Central memory CD8-positive, alpha-beta T cell (primary cell): ENCODE data around the gene FOXF1.

Experiments
- ATAC-seq: fragments of 150-1000 bp; cut with Tn5 transposase; replicated peaks from 2 replicates; pipeline ENCODE4 v1.10.0; 2022; ENCODE audit warnings: mild to moderate bottlenecking, moderate FRiP score, moderate number of reproducible peaks; ENCODE audit not compliant: poor library complexity, severe bottlenecking; ENCODE audit errors: extremely low read depth
- DNase-seq, 2 donors: peaks; one replicate each; pipeline ENCODE4 v3.0.0; 2021; ENCODE audit warnings: low spot score in 2 of 2
- H3K27ac Mint-ChIP-seq: one replicate; pipeline ENCODE4 v1.8.0; 2022; ENCODE audit warnings: low read depth, mild to moderate bottlenecking, moderate library complexity, mixed read lengths
- H3K27me3 Mint-ChIP-seq: one replicate; pipeline ENCODE4 v1.8.0; 2022; ENCODE audit warnings: mixed read lengths
- H3K36me3 Mint-ChIP-seq: one replicate; pipeline ENCODE4 v1.8.0; 2022; ENCODE audit warnings: mild to moderate bottlenecking, moderate library complexity, mixed read lengths; ENCODE audit not compliant: insufficient read depth
- H3K4me1 Mint-ChIP-seq: one replicate; pipeline ENCODE4 v1.8.0; 2022; ENCODE audit warnings: mixed read lengths
- H3K4me3 Mint-ChIP-seq: one replicate; pipeline ENCODE4 v1.8.0; 2022; ENCODE audit warnings: mild to moderate bottlenecking, moderate library complexity, mixed read lengths
- H3K9me3 Mint-ChIP-seq: one replicate; pipeline ENCODE4 v1.8.0; 2022; ENCODE audit warnings: mixed read lengths

The FOXF1 gene

DNA sequence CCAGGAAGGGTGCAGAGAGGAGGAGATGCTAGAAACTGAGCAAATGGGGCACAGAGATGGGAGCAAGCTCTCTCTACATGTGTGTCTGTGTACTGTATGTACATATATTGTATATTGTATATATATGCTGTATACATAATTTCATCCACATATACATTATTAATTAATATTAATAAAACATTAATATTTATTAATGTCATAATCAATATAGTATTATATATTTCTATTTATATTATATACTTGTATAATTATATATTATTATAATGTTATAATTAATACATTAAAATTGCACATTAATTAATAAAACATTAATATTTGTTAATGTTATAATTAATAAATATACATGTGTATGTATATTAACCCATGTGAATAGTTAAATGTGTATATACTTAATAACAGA, 31.5 kb upstream of the FOXF1 start:
- H3K27ac Mint-ChIP-seq: no peak overlapping the region
- no peak for DNase-seq
- H3K36me3 Mint-ChIP-seq: no peaks in the 10 kb centered on the region
- H3K4me3 Mint-ChIP-seq: no peak overlapping the region
- H3K4me1 Mint-ChIP-seq: no peaks in the 10 kb centered on the region
- H3K9me3 Mint-ChIP-seq: no peaks in the 10 kb centered on the region
- H3K27me3 Mint-ChIP-seq: peaks cover 61% of the 10 kb centered on the region
- ATAC-seq: no peak

GRCh38 chr16:86479419-86479818, 30.9 kb upstream of the FOXF1 start:
- Mint-ChIP-seq H3K9me3 (peaks cover 6% of the 10 kb centered on the region), H3K4me3 (no peak overlapping the region), H3K27ac (no peak overlapping the region), H3K36me3 (no peaks in the 10 kb centered on the region), H3K27me3 (peaks cover 61% of the 10 kb centered on the region), H3K4me1 (no peaks in the 10 kb centered on the region)
- ATAC-seq (no peak), DNase-seq (no peak)

- peaks cover 7% of the 10 kb centered on the region for H3K9me3 Mint-ChIP-seq
- no peak overlapping the region for H3K27ac Mint-ChIP-seq
- ATAC-seq (no peak), DNase-seq (no peak)
- no peak overlapping the region for H3K4me3 Mint-ChIP-seq
- no peaks in the 10 kb centered on the region for H3K36me3 Mint-ChIP-seq
- H3K27me3 Mint-ChIP-seq: peaks cover 59% of the 10 kb centered on the region
- no peaks in the 10 kb centered on the region for H3K4me1 Mint-ChIP-seq
Observed at GRCh38 chr16:86480444-86480843, 29.9 kb upstream of the FOXF1 start.

GRCh38 chr16:86481607-86482006, 28.7 kb upstream of the FOXF1 start:
- no peak for ATAC-seq
- Mint-ChIP-seq H3K4me3 (no peak overlapping the region), H3K9me3 (peaks cover 7% of the 10 kb centered on the region), H3K27me3 (peaks cover 59% of the 10 kb centered on the region), H3K36me3 (no peaks in the 10 kb centered on the region), H3K27ac (no peak overlapping the region), H3K4me1 (no peaks in the 10 kb centered on the region)
- DNase-seq: no peak

- Mint-ChIP-seq H3K4me3 (no peak overlapping the region), H3K36me3 (no peaks in the 10 kb centered on the region), H3K4me1 (no peaks in the 10 kb centered on the region), H3K9me3 (peaks cover 7% of the 10 kb centered on the region), H3K27me3 (peaks cover 55% of the 10 kb centered on the region), H3K27ac (no peak overlapping the region)
- ATAC-seq (no peak), DNase-seq (no peak)
Observed at GRCh38 chr16:86484240-86484639, 26.1 kb upstream of the FOXF1 start.

- Mint-ChIP-seq H3K9me3 (peaks cover 7% of the 10 kb centered on the region), H3K27me3 (peaks cover 64% of the 10 kb centered on the region), H3K36me3 (no peaks in the 10 kb centered on the region), H3K27ac (no peak overlapping the region), H3K4me3 (no peak overlapping the region), H3K4me1 (no peaks in the 10 kb centered on the region)
- ATAC-seq (no peak), DNase-seq (no peak)
Observed at GRCh38 chr16:86485746-86486145, 24.6 kb upstream of the FOXF1 start.

- Mint-ChIP-seq H3K9me3 (no peaks in the 10 kb centered on the region), H3K27ac (no peak overlapping the region), H3K36me3 (peaks cover 2% of the 10 kb centered on the region), H3K4me1 (no peaks in the 10 kb centered on the region), H3K27me3 (peaks cover 90% of the 10 kb centered on the region), H3K4me3 (no peak overlapping the region)
- DNase-seq (no peak), ATAC-seq (no peak)
Observed at GRCh38 chr16:86490859-86491639, 19.3 kb upstream of the FOXF1 start.

- H3K4me1 Mint-ChIP-seq: no peaks in the 10 kb centered on the region
- H3K36me3 Mint-ChIP-seq: peaks cover 2% of the 10 kb centered on the region
- no peaks in the 10 kb centered on the region for H3K9me3 Mint-ChIP-seq
- H3K27me3 Mint-ChIP-seq: peaks cover 90% of the 10 kb centered on the region
- DNase-seq (no peak), ATAC-seq (no peak)
- no peak overlapping the region for H3K27ac Mint-ChIP-seq
- H3K4me3 Mint-ChIP-seq: no peak overlapping the region
Observed at GRCh38 chr16:86491640-86492023, 18.7 kb upstream of the FOXF1 start.

DNA sequence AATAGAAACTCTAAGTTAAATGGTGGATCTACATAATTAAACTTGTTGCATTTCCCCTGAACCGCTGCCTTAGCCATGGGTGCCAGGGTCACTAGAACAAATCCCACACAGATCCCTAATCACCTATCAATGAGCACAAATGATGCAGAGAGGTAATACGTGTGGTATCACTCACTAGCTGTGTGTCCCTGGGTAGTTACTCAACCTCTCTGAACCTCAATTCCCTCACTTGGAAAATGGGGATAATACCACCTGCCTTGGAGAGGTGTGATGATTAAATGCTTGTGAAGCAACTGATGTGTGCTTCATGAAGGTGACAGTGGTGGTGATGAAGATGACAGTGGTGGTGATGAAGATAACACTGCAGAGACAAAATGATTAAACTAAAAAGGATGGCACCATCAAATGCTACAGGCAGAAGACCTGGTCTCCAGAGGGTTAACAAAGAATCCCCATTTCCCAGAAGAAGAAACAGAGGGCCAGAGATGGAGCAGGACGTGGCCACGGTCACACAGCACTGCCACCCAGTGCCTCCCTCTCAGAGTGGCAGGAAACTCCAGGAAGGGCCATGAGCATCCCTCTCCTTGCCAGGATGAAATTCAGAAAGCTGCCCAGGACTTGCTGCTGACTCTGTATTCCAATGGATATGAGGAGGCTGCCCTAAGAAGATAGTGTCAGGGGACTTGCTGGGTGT, 17.9 kb upstream of the FOXF1 start:
- H3K4me1 Mint-ChIP-seq: no peaks in the 10 kb centered on the region
- H3K36me3 Mint-ChIP-seq: peaks cover 2% of the 10 kb centered on the region
- H3K9me3 Mint-ChIP-seq: no peaks in the 10 kb centered on the region
- no peak overlapping the region for H3K27ac Mint-ChIP-seq
- DNase-seq (no peak), ATAC-seq (no peak)
- no peak overlapping the region for H3K4me3 Mint-ChIP-seq
- peaks cover 91% of the 10 kb centered on the region for H3K27me3 Mint-ChIP-seq

- no peaks in the 10 kb centered on the region for H3K9me3 Mint-ChIP-seq
- H3K4me1 Mint-ChIP-seq: no peaks in the 10 kb centered on the region
- peaks cover 89% of the 10 kb centered on the region for H3K27me3 Mint-ChIP-seq
- H3K4me3 Mint-ChIP-seq: no peak overlapping the region
- no peak overlapping the region for H3K27ac Mint-ChIP-seq
- H3K36me3 Mint-ChIP-seq: peaks cover 2% of the 10 kb centered on the region
- DNase-seq (no peak), ATAC-seq (no peak)
Observed at GRCh38 chr16:86492961-86493629, 17.2 kb upstream of the FOXF1 start.

- no peak overlapping the region for H3K4me3 Mint-ChIP-seq
- DNase-seq (no peak), ATAC-seq (no peak)
- no peaks in the 10 kb centered on the region for H3K4me1 Mint-ChIP-seq
- peaks cover 2% of the 10 kb centered on the region for H3K36me3 Mint-ChIP-seq
- no peaks in the 10 kb centered on the region for H3K9me3 Mint-ChIP-seq
- H3K27ac Mint-ChIP-seq: no peak overlapping the region
- peaks cover 93% of the 10 kb centered on the region for H3K27me3 Mint-ChIP-seq
Observed at GRCh38 chr16:86494039-86494564, 16.2 kb upstream of the FOXF1 start.

DNA sequence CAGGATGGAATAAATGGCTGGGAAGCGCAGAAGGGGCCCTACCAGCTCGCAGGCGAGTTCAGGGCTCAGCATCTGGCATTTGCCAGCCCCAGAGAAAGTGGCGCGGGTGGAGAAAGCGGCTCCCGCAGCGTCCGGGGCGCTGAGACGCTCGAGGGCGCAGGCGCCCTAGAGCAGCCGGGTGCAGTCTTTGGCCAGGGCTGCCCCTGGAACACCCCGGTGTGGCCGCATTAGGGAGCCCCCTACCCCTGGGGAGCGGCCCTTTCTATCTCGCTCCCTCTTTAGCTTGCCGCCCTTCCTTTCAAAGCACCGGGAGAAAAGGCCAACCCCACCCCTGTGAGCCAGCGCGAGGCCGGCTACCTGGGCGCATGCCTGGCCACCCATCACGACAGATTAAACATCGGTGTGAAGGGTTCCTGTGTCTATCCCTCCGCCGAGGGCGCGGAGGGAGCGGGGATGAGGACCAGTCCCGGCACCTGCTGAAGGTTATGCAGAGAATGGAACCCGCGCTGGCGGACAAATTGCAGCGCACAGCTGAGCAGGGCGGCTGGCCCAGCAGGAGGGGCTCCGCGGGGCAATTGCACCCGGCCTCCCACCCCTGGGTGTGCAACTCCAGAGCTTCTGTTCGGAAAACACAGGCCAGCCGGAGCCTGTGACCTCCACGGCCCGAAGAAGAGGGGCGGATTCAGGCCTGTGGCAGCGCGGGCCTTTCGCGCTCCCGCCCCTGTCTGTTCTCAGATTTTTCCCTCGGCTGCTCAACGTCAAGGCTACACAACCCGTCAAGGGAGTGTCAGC, 15.6 kb upstream of the FOXF1 start:
- no peaks in the 10 kb centered on the region for H3K9me3 Mint-ChIP-seq
- peaks cover 2% of the 10 kb centered on the region for H3K36me3 Mint-ChIP-seq

More for the DNA sequence above, 15.6 kb upstream of the FOXF1 start:
- H3K27ac Mint-ChIP-seq: no peak overlapping the region
- ATAC-seq (no peak), DNase-seq (no peak)
- peaks cover 93% of the 10 kb centered on the region for H3K27me3 Mint-ChIP-seq
- H3K4me3 Mint-ChIP-seq: no peak overlapping the region
- H3K4me1 Mint-ChIP-seq: no peaks in the 10 kb centered on the region
